Measurements from ENCODE around the gene ACOD1.

- TF ChIP-seq TAF1 (conservative IDR thresholded peaks at IDR 0.05) (no peak), EGR1 (IDR thresholded peaks at IDR 0.05; ENCODE audit: low read depth in 2 of 2) (no peak), ATF3 (IDR thresholded peaks at IDR 0.05) (no peak), CTCF (IDR thresholded peaks at IDR 0.05; ENCODE audit: low read depth, low read length, missing input control) (no peak), GABPA (IDR thresholded peaks at IDR 0.05 in 1 of 2, conservative IDR thresholded peaks at IDR 0.05 in 1 of 2) (no peak), MAX (IDR thresholded peaks at IDR 0.05) (no peak), HNF4G (IDR thresholded peaks at IDR 0.05) (no peak), YY1 (IDR thresholded peaks at IDR 0.05) (no peak), JUND (IDR thresholded peaks at IDR 0.05) (no peak), ZBTB33 (IDR thresholded peaks at IDR 0.05) (no peak), RXRA (IDR thresholded peaks at IDR 0.05) (no peak), SP1 (IDR thresholded peaks at IDR 0.05) (no peak)
These were observed 1.8 kb downstream of the ACOD1 start for GRCh38 chr13:76950101-76950500.

Measured in liver (tissue), 3 donors.